HG03432 (cell line): ENCODE results near the gene ECE1.
"Not testable (repeated sequence)": the region's sequence is repeated elsewhere in the genome, so short reads cannot be mapped to it uniquely, and the experiment has no call there.

Experiments used
- ATAC-seq: cut with Tn5 transposase; IDR thresholded peaks from one replicate; pipeline ENCODE4 v1.9.1; 2021; ENCODE audit warnings: mild to moderate bottlenecking, moderate library complexity; ENCODE audit not compliant: unreplicated experiment

ECE1 gene

GRCh38 chr1:21189421-21189820, 100.8 kb downstream of the ECE1 start:
- no peak for ATAC-seq

GRCh38 chr1:21188235-21188634, 102.0 kb downstream of the ECE1 start:
- ATAC-seq = no peak

GRCh38 chr1:21185221-21185731, 105.0 kb downstream of the ECE1 start:
- ATAC-seq = no peak

GRCh38 chr1:21184276-21184675, 106.0 kb downstream of the ECE1 start:
- no peak for ATAC-seq

- no peak for ATAC-seq
These were observed 108.0 kb downstream of the ECE1 start for GRCh38 chr1:21182181-21182731.

GRCh38 chr1:21178271-21178670, 112.0 kb downstream of the ECE1 start:
- ATAC-seq = not testable (repeated sequence)

GRCh38 chr1:21176586-21177555, 113.4 kb downstream of the ECE1 start, which contains the start of gene EIF4G3:
Gene EIF4G3, minus strand, starts transcription at chr1:21176897. Its CDS starts 174,155 bp downstream, at chr1:21002742.
- peak; percentile 87 for ATAC-seq

- ATAC-seq = peak; percentile 24
These were observed 114.3 kb downstream of the ECE1 start for GRCh38 chr1:21175670-21176581.

GRCh38 chr1:21175324-21175669, 115.0 kb downstream of the ECE1 start:
- ATAC-seq = no peak

GRCh38 chr1:21174654-21175323, 115.5 kb downstream of the ECE1 start:
- ATAC-seq = no peak

- no peak for ATAC-seq
These were observed 116.0 kb downstream of the ECE1 start for GRCh38 chr1:21174230-21174629.

GRCh38 chr1:21173096-21173495, 117.2 kb downstream of the ECE1 start:
- not testable (repeated sequence) for ATAC-seq

GRCh38 chr1:21170837-21171236, 119.4 kb downstream of the ECE1 start:
- ATAC-seq = not testable (repeated sequence)

GRCh38 chr1:21168444-21168843, 121.8 kb downstream of the ECE1 start:
- ATAC-seq = no peak
